Suprapubic skin (tissue), 4 donors: ENCODE results near the gene RUFY4.

ENCODE experiments used
- CTCF ChIP-seq, 2 donors: fragments of 200-600 bp in 1 of 2; fragments of 450-650 bp in 1 of 2; sonication (generic) in 1 of 2; IDR thresholded peaks; one replicate each; pipeline ENCODE4 v1.5.1; 2016 to 2019; ENCODE audit warnings: antibody characterized with exemption in 2 of 2, mild to moderate bottlenecking in 1 of 2, moderate library complexity in 1 of 2
- EP300 ChIP-seq: sonication (generic); formaldehyde crosslinking; IDR thresholded peaks from one replicate; pipeline ENCODE4 v1.6.1; 2017; ENCODE audit warnings: antibody characterized with exemption
- POLR2A ChIP-seq, 2 donors: fragments of 450-650 bp; IDR thresholded peaks; one replicate each; pipeline ENCODE4 v1.6.1; 2017; ENCODE audit warnings: antibody characterized with exemption in 2 of 2, mild to moderate bottlenecking in 2 of 2, moderate library complexity in 2 of 2
- POLR2AphosphoS5 ChIP-seq, 3 donors: sonication (generic); formaldehyde crosslinking; IDR thresholded peaks; one replicate each; pipeline ENCODE4 v1.6.1; 2017; ENCODE audit warnings: antibody characterized with exemption in 3 of 3

- TF ChIP-seq CTCF (IDR thresholded peaks at IDR 0.05) (no peak), POLR2AphosphoS5 (IDR thresholded peaks at IDR 0.05) (no peak), EP300 (no peak), POLR2A (IDR thresholded peaks at IDR 0.05) (no peak)
These were observed 46.1 kb upstream of the RUFY4 start for GRCh38 chr2:218022851-218023530.
